ENCODE results near the gene DLG2. TPM values are rescaled to one million over a fixed set of nuclear protein-coding genes. Genes with fewer than 3 reads are reported as not detected.

The DLG2 gene
- total RNA-seq, 1 donor from 2014 or later: 2.1 TPM

GRCh38 chr11:85086504-85087284 lies 540.5 kb downstream of the DLG2 start:
- DNase-seq (ENCODE audit: low spot score): no peak
- H3K27me3 Mint-ChIP-seq (ENCODE audit: insufficient read depth): no peaks in the 10 kb centered on the region
- H3K36me3 Mint-ChIP-seq (ENCODE audit: low read depth): no peaks in the 10 kb centered on the region
- no peaks in the 10 kb centered on the region for H3K4me1 Mint-ChIP-seq (ENCODE audit: low read depth)
- peaks cover 31% of the 10 kb centered on the region for H3K9me3 Mint-ChIP-seq
- no peak overlapping the region for H3K27ac Mint-ChIP-seq
- H3K4me3 Mint-ChIP-seq: no peak overlapping the region
- intact Hi-C loops (cut with micrococcal nuclease): no loop called here

DNA sequence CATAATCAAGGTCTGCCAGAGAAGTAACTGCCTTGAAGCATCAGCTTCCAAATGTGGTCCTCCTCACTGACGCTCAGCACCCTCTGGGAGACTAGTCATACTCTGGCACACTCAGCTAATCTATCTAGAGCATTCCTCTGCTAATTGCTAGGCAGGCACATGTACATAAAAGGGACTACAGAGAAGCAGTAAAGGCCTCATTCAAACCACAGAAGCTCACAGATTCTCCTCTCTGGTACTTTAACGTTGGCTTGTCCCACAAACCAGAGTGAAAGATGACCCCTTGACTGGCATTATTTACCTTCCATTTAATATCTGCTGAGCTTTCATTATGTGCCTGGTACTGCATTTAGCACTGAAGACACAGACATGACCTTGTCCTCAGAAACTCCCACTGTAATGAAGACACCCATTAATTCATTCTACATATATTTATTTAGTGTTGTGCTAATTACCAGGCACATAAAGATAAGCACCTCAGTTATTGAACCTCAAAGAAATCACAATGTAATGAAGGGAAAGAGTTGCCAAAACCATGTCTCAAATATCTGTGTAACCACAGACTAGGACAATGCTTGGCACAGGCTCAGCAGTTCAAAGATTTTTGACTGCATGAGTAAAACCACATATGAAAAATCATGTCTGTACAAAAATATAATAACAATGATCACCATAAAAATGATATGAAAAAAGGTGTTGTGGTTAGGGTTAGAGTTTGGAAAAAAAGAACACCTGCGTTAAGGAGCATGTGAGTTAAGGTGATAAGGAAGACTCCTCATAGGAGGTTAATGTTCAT lies 550.4 kb downstream of the DLG2 start:
- Mint-ChIP-seq H3K27ac (no peak overlapping the region), H3K36me3 (ENCODE audit: low read depth) (no peaks in the 10 kb centered on the region), H3K4me3 (no peak overlapping the region), H3K27me3 (ENCODE audit: insufficient read depth) (no peaks in the 10 kb centered on the region), H3K9me3 (peaks cover 7% of the 10 kb centered on the region), H3K4me1 (ENCODE audit: low read depth) (no peaks in the 10 kb centered on the region)
- intact Hi-C loops (cut with micrococcal nuclease): no loop called here
- DNase-seq (ENCODE audit: low spot score): no peak

GRCh38 chr11:85062659-85063058 lies 564.5 kb downstream of the DLG2 start:
- Mint-ChIP-seq H3K36me3 (ENCODE audit: low read depth) (no peaks in the 10 kb centered on the region), H3K4me1 (ENCODE audit: low read depth) (no peaks in the 10 kb centered on the region), H3K4me3 (no peak overlapping the region), H3K27me3 (ENCODE audit: insufficient read depth) (peaks cover 1% of the 10 kb centered on the region), H3K27ac (no peak overlapping the region), H3K9me3 (peaks cover 8% of the 10 kb centered on the region)
- DNase-seq (ENCODE audit: low spot score): no peak
- intact Hi-C loops (cut with micrococcal nuclease): no loop called here

- H3K27me3 Mint-ChIP-seq (ENCODE audit: insufficient read depth): no peaks in the 10 kb centered on the region
- H3K4me1 Mint-ChIP-seq (ENCODE audit: low read depth): no peaks in the 10 kb centered on the region
- no peak overlapping the region for H3K4me3 Mint-ChIP-seq
- DNase-seq (ENCODE audit: low spot score): no peak
- intact Hi-C loops (cut with micrococcal nuclease): no loop called here
- no peaks in the 10 kb centered on the region for H3K36me3 Mint-ChIP-seq (ENCODE audit: low read depth)
- H3K9me3 Mint-ChIP-seq: peaks cover 7% of the 10 kb centered on the region
- no peak overlapping the region for H3K27ac Mint-ChIP-seq
These were observed 574.5 kb downstream of the DLG2 start for GRCh38 chr11:85052636-85053035.

- Mint-ChIP-seq H3K9me3 (peaks cover 10% of the 10 kb centered on the region), H3K27ac (no peak overlapping the region), H3K4me1 (ENCODE audit: low read depth) (no peaks in the 10 kb centered on the region), H3K4me3 (no peak overlapping the region), H3K27me3 (ENCODE audit: insufficient read depth) (no peaks in the 10 kb centered on the region), H3K36me3 (ENCODE audit: low read depth) (no peaks in the 10 kb centered on the region)
- intact Hi-C loops (cut with micrococcal nuclease): loop anchor here (10.0 kb wide), 1 partner anchor 56 kb away; no protein-coding TSS in a partner anchor
- DNase-seq (ENCODE audit: low spot score): no peak
These were observed 578.3 kb downstream of the DLG2 start for GRCh38 chr11:85048801-85049200.

GRCh38 chr11:85045716-85046115 lies 581.4 kb downstream of the DLG2 start:
- no peaks in the 10 kb centered on the region for H3K4me1 Mint-ChIP-seq (ENCODE audit: low read depth)
- no peak overlapping the region for H3K27ac Mint-ChIP-seq

GRCh38 chr11:85044911-85045310 lies 582.2 kb downstream of the DLG2 start:
- H3K9me3 Mint-ChIP-seq: peaks cover 17% of the 10 kb centered on the region
- no peaks in the 10 kb centered on the region for H3K36me3 Mint-ChIP-seq (ENCODE audit: low read depth)
- intact Hi-C loops (cut with micrococcal nuclease): loop anchor here (10.0 kb wide), 1 partner anchor 60 kb away; no protein-coding TSS in a partner anchor
- H3K4me3 Mint-ChIP-seq: no peak overlapping the region
- no peak for DNase-seq (ENCODE audit: low spot score)
- no peaks in the 10 kb centered on the region for H3K4me1 Mint-ChIP-seq (ENCODE audit: low read depth)
- no peak overlapping the region for H3K27ac Mint-ChIP-seq
- H3K27me3 Mint-ChIP-seq (ENCODE audit: insufficient read depth): no peaks in the 10 kb centered on the region

More at GRCh38 chr11:85045716-85046115, 581.4 kb downstream of the DLG2 start:
- Mint-ChIP-seq H3K9me3 (peaks cover 14% of the 10 kb centered on the region), H3K36me3 (ENCODE audit: low read depth) (no peaks in the 10 kb centered on the region), H3K27me3 (ENCODE audit: insufficient read depth) (no peaks in the 10 kb centered on the region), H3K4me3 (no peak overlapping the region)
- no peak for DNase-seq (ENCODE audit: low spot score)
- intact Hi-C loops (cut with micrococcal nuclease): loop anchor here (10.0 kb wide), 1 partner anchor 59 kb away; no protein-coding TSS in a partner anchor

DNA sequence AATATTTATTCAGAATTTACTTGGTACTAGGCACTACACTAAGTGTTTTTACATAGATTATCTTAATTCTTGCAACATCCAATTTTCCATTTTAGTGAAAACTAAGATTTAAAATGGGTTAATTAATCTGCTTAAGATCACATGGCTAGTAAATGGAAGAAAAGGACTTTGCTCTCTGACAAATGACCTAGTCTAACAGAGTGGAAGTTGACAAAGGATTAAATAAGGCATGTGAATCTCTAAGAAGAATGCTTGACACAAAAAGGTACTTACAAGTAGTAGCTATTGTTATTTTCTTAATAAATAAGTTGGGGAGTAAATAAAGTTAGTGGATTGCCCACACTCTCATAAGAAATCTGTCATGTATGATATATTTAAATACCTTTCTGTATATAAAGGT lies 584.8 kb downstream of the DLG2 start:
- no peaks in the 10 kb centered on the region for H3K36me3 Mint-ChIP-seq (ENCODE audit: low read depth)
- H3K9me3 Mint-ChIP-seq: peaks cover 14% of the 10 kb centered on the region
- no peak overlapping the region for H3K4me3 Mint-ChIP-seq
- H3K4me1 Mint-ChIP-seq (ENCODE audit: low read depth): no peaks in the 10 kb centered on the region
- no peaks in the 10 kb centered on the region for H3K27me3 Mint-ChIP-seq (ENCODE audit: insufficient read depth)
- DNase-seq (ENCODE audit: low spot score): no peak
- H3K27ac Mint-ChIP-seq: no peak overlapping the region
- intact Hi-C loops (cut with micrococcal nuclease): loop anchor here (10.0 kb wide), 1 partner anchor 62 kb away; no protein-coding TSS in a partner anchor

DNA sequence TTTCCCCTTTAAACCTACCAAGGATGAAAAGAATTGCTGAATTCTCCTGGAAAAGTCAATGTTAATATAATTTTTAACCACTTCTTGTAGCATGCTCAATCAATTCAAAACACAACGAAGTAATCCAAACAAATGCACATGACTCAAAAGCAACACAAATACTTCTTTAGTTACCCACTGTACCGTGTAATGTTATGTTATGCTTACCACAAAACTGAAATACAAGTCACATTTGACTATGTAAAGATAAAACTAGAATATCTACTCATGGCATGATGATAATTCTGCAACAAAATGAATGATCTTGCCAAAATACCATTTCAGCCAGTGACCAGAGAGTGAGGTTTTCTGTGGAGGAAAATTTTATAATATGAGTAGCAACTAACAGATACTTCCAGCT lies 587.0 kb downstream of the DLG2 start:
- Mint-ChIP-seq H3K27me3 (ENCODE audit: insufficient read depth) (no peaks in the 10 kb centered on the region), H3K36me3 (ENCODE audit: low read depth) (no peaks in the 10 kb centered on the region), H3K27ac (no peak overlapping the region), H3K9me3 (peaks cover 12% of the 10 kb centered on the region), H3K4me1 (ENCODE audit: low read depth) (no peaks in the 10 kb centered on the region), H3K4me3 (no peak overlapping the region)
- DNase-seq (ENCODE audit: low spot score): no peak
- intact Hi-C loops (cut with micrococcal nuclease): loop anchor here (10.0 kb wide), 1 partner anchor 65 kb away; no protein-coding TSS in a partner anchor

- H3K27ac Mint-ChIP-seq: no peak overlapping the region
- no peak overlapping the region for H3K4me3 Mint-ChIP-seq
- no peaks in the 10 kb centered on the region for H3K4me1 Mint-ChIP-seq (ENCODE audit: low read depth)
- H3K36me3 Mint-ChIP-seq (ENCODE audit: low read depth): no peaks in the 10 kb centered on the region
- no peak for DNase-seq (ENCODE audit: low spot score)
- intact Hi-C loops (cut with micrococcal nuclease): no loop called here
- H3K27me3 Mint-ChIP-seq (ENCODE audit: insufficient read depth): no peaks in the 10 kb centered on the region
- peaks cover 8% of the 10 kb centered on the region for H3K9me3 Mint-ChIP-seq
These were observed 597.2 kb downstream of the DLG2 start for GRCh38 chr11:85029964-85030363.

GRCh38 chr11:85028329-85029101 lies 598.6 kb downstream of the DLG2 start:
- H3K9me3 Mint-ChIP-seq: peaks cover 3% of the 10 kb centered on the region
- H3K36me3 Mint-ChIP-seq (ENCODE audit: low read depth): no peaks in the 10 kb centered on the region
- no peak overlapping the region for H3K4me3 Mint-ChIP-seq
- DNase-seq (ENCODE audit: low spot score): no peak
- H3K4me1 Mint-ChIP-seq (ENCODE audit: low read depth): no peaks in the 10 kb centered on the region
- H3K27ac Mint-ChIP-seq: no peak overlapping the region
- intact Hi-C loops (cut with micrococcal nuclease): no loop called here
- no peaks in the 10 kb centered on the region for H3K27me3 Mint-ChIP-seq (ENCODE audit: insufficient read depth)

DNA sequence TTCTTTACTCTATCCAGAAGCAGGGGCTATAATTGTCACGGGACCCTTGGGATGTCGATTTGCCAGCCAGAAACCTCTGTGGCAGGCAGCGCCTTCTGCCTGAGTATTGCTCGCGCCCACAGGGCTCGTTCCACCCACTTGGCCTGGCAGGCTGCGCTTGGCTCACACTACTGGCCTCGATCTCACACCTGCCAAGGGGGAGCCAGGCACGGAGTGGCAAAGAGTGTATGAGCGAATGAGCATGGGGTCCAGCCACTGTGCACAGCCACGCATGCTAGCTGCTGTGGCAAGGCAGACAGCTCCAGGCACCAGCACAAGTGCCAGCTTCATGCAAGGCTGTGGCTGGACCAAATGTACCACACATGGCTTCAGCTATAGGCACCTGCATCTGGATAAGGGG lies 599.8 kb downstream of the DLG2 start:
- H3K27me3 Mint-ChIP-seq (ENCODE audit: insufficient read depth): no peaks in the 10 kb centered on the region
- peaks cover 3% of the 10 kb centered on the region for H3K9me3 Mint-ChIP-seq
- intact Hi-C loops (cut with micrococcal nuclease): no loop called here
- no peaks in the 10 kb centered on the region for H3K4me1 Mint-ChIP-seq (ENCODE audit: low read depth)
- no peak for DNase-seq (ENCODE audit: low spot score)
- no peak overlapping the region for H3K4me3 Mint-ChIP-seq
- no peaks in the 10 kb centered on the region for H3K36me3 Mint-ChIP-seq (ENCODE audit: low read depth)
- H3K27ac Mint-ChIP-seq: no peak overlapping the region
